ENCODE results near the gene IRF1.
A peak's percentile ranks its signal among the peaks of the same experiment; 100 is the strongest.
"Not testable (repeated sequence)": the region's sequence is repeated elsewhere in the genome, so short reads cannot be mapped to it uniquely, and the experiment has no call there.

IRF1 gene

DNA sequence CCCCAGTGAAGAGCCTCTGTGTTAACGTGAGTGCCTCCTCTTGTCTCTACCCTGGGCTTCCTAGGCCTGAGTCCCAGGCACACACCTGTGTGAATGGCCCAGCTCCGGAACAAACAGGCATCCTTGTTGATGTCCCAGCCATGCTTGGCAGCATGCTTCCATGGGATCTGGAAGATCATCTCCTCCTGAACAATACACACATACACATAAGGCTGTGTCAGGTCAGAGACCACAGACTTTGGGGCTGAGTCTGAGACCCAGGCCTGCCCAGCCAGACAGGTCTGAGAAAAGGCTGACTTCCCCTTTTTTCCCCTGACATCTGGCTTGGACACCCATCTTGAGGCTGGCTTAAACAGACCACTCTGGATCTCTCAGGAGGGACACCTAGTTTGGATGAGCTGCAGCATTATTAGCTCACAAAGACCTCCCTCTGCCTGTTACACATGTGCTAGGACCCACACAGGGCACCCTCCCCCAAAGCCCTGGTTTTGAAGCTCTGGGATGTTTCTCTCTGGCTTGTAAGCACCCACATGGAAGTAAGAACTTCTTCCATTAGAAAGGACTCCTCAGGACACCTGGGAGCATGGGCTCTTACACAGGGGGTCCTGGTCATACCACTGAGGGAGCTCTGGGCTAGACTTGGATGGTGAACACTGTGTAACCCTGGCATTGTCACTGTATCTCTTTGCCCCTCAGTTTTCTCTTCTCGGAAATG is 2.6 kb downstream of the IRF1 start:
- Histone ChIP-seq H3K9me3 (ENCODE audit: control extremely low read depth in 1 of 5, control insufficient read depth in 4 of 5, insufficient read depth in 2 of 5, low read depth in 1 of 5, low read length in 4 of 5) (no peaks in the 10 kb centered on the region), H3K27me3 (replicated peaks in 2 of 5; ENCODE audit: control insufficient read depth in 4 of 5, insufficient read depth in 5 of 5, low read length in 4 of 5) (no peaks in the 10 kb centered on the region), H3K4me3 (ENCODE audit: control insufficient read depth in 1 of 7, extremely low read depth in 1 of 7, insufficient read depth in 4 of 7, low read depth in 2 of 7, low read length in 6 of 7) (peak overlapping the region in 6 of 7 experiments; percentile 81 to 98 (median 95)), H3K36me3 (ENCODE audit: control insufficient read depth in 4 of 4, insufficient read depth in 4 of 4, low read length in 3 of 4) (peaks cover 19 to 67% (median 56%) of the 10 kb centered on the region in 4 experiments), H3K27ac (ENCODE audit: insufficient read depth in 1 of 2, low read depth in 1 of 2, low read length in 2 of 2, poor library complexity in 1 of 2, severe bottlenecking in 2 of 2) (peak overlapping the region; percentile 34 to 95), H3K4me1 (ENCODE audit: control extremely low read depth in 1 of 4, control insufficient read depth in 4 of 4, insufficient read depth in 4 of 4, low read length in 3 of 4) (peaks cover 17 to 68% (median 61%) of the 10 kb centered on the region in 4 experiments)
- DNase-seq: peak in 2 of 3 donors; percentile 59 to 70
- 75% methylated on average over 2 of the region's 3 CpGs for WGBS (ENCODE audit: insufficient coverage)
- ChIA-PET POLR2A (interaction anchor here (1.5 to 5.4 kb wide), 8 partner anchors 9 to 68 kb away, joined by 3 to 67 read pairs (median 19); no protein-coding TSS in a partner anchor), CTCF (interaction anchor here (0.8 to 25.1 kb wide), 13 partner anchors 7 to 102 kb away, joined by 3 to 471 read pairs (median 11); no protein-coding TSS in a partner anchor)

DNA sequence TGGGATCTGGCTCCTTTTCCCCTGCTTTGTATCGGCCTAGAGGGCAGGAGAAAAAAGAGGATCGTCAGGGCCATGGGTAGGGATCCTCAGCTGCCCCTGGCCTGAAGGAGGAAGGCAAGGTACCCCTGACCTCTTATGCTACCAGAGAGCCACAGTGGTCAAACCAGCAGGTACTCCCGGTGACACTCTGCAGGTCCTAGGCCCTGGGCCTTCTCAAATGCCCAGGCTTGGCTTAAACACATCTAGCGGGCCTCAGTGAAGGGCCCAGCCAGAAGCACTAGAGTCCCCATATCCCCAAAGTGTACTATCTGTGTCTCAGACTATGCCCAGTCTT is 3.5 kb downstream of the IRF1 start:
- 89% methylated on average over 3 of the region's 4 CpGs for WGBS (ENCODE audit: insufficient coverage)
- H3K36me3 ChIP-seq (ENCODE audit: control insufficient read depth in 4 of 4, insufficient read depth in 4 of 4, low read length in 3 of 4): peaks cover 19 to 72% (median 58%) of the 10 kb centered on the region in 4 experiments
- ChIA-PET CTCF (interaction anchor here (1.1 to 25.1 kb wide), 12 partner anchors 8 to 101 kb away, joined by 3 to 471 read pairs (median 12); no protein-coding TSS in a partner anchor), POLR2A (interaction anchor here (0.8 to 5.4 kb wide), 3 partner anchors 8 to 28 kb away, joined by 3 to 67 read pairs (median 3); no protein-coding TSS in a partner anchor)
- H3K27ac ChIP-seq (ENCODE audit: insufficient read depth in 1 of 2, low read depth in 1 of 2, low read length in 2 of 2, poor library complexity in 1 of 2, severe bottlenecking in 2 of 2): peak overlapping the region; percentile 34 to 95
- peaks cover 14 to 61% (median 57%) of the 10 kb centered on the region in 4 experiments for H3K4me1 ChIP-seq (ENCODE audit: control extremely low read depth in 1 of 4, control insufficient read depth in 4 of 4, insufficient read depth in 4 of 4, low read length in 3 of 4)
- H3K27me3 ChIP-seq (replicated peaks in 2 of 5; ENCODE audit: control insufficient read depth in 4 of 5, insufficient read depth in 5 of 5, low read length in 4 of 5): no peaks in the 10 kb centered on the region
- no peaks in the 10 kb centered on the region for H3K9me3 ChIP-seq (ENCODE audit: control extremely low read depth in 1 of 5, control insufficient read depth in 4 of 5, insufficient read depth in 2 of 5, low read depth in 1 of 5, low read length in 4 of 5)
- H3K4me3 ChIP-seq (ENCODE audit: control insufficient read depth in 1 of 7, extremely low read depth in 1 of 7, insufficient read depth in 4 of 7, low read depth in 2 of 7, low read length in 6 of 7): peak overlapping the region in 3 of 7 experiments; percentile 95 to 98 (median 98)
- DNase-seq: no peak

DNA sequence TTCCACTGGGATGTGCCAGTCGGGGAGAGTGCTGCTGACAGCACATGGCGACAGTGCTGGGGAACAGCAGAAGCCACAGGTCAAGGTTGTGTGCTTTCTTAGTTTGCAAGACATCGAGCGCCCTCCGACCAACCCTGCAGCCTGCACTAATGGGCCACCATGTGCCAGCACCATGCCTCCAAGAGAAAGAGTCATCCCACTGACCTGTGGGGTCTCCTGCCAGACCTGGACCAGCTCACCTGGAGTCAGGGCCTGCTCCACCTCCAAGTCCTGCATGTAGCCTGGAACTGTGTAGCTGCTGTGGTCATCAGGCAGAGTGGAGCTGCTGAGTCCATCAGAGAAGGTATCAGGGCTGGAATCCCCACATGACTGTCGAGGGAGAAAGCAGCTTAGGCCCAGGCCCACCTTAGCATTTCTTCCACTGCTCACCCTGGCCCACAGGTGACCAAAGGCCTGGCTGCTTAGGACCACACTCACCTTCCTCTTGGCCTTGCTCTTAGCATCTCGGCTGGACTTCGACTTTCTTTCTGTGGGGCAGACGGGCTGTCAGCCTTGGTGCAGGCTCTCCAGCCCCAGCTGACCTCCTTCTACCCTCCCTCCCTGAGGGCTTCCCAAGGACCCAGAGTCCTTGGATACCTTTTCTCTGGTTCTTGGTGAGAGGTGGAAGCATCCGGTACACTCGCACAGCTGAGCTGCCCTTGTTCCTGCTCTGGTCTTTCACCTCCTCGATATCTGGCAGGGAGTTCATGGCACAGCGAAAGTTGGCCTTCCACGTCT is 4.1 kb downstream of the IRF1 start:
- POLR2A ChIA-PET: interaction anchor here (0.8 to 5.4 kb wide), 3 partner anchors 7 to 28 kb away, joined by 3 to 67 read pairs (median 3); no protein-coding TSS in a partner anchor
- CTCF ChIA-PET: interaction anchor here (1.0 to 25.1 kb wide), 8 partner anchors 9 to 100 kb away, joined by 3 to 471 read pairs (median 8); no protein-coding TSS in a partner anchor
- peak overlapping the region in 2 of 7 experiments; percentile 98 for H3K4me3 ChIP-seq (ENCODE audit: control insufficient read depth in 1 of 7, extremely low read depth in 1 of 7, insufficient read depth in 4 of 7, low read depth in 2 of 7, low read length in 6 of 7)
- H3K27ac ChIP-seq (ENCODE audit: insufficient read depth in 1 of 2, low read depth in 1 of 2, low read length in 2 of 2, poor library complexity in 1 of 2, severe bottlenecking in 2 of 2): peak overlapping the region; percentile 34 to 95
- H3K27me3 ChIP-seq (replicated peaks in 2 of 5; ENCODE audit: control insufficient read depth in 4 of 5, insufficient read depth in 5 of 5, low read length in 4 of 5): no peaks in the 10 kb centered on the region
- H3K9me3 ChIP-seq (ENCODE audit: control extremely low read depth in 1 of 5, control insufficient read depth in 4 of 5, insufficient read depth in 2 of 5, low read depth in 1 of 5, low read length in 4 of 5): no peaks in the 10 kb centered on the region
- 97% methylated on average over 10 of the region's 14 CpGs for WGBS (ENCODE audit: insufficient coverage)
- H3K36me3 ChIP-seq (ENCODE audit: control insufficient read depth in 4 of 4, insufficient read depth in 4 of 4, low read length in 3 of 4): peaks cover 19 to 76% (median 60%) of the 10 kb centered on the region in 4 experiments
- peaks cover 10 to 56% (median 51%) of the 10 kb centered on the region in 4 experiments for H3K4me1 ChIP-seq (ENCODE audit: control extremely low read depth in 1 of 4, control insufficient read depth in 4 of 4, insufficient read depth in 4 of 4, low read length in 3 of 4)
- no peak for DNase-seq

DNA sequence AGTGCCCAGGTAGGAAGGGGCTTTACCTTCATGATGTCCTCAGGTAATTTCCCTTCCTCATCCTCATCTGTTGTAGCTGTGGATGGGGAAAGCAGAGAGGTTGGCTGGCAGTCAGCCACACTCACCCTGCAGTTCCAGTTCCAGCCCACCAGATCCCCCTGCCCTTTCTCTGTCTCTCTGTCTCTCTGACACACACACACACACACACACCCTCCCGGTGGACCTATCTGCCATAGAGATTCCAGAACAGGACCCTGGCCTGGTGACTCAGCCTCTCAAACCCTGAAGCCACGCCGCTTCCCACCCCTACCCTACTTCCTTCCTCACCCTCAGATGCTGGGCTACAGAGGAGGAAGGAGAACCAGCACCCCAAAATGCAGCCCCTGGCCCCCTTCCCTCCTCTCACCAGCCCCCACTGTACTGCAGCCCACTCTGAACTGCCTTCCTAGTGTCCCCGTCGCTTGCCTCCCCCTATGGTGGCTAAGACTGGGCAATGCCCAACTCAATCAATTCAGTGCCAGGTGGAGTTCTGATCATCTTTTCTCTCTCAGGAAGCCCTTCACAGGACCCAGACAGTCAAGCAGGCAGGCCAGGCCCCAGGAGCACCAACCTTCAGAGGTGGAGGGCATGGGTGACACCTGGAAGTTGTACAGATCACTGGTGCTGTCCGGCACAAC is 4.8 kb downstream of the IRF1 start:
- Histone ChIP-seq H3K36me3 (ENCODE audit: control insufficient read depth in 4 of 4, insufficient read depth in 4 of 4, low read length in 3 of 4) (peaks cover 19 to 81% (median 60%) of the 10 kb centered on the region in 4 experiments), H3K4me3 (ENCODE audit: control insufficient read depth in 1 of 7, extremely low read depth in 1 of 7, insufficient read depth in 4 of 7, low read depth in 2 of 7, low read length in 6 of 7) (peak overlapping the region in 2 of 7 experiments; percentile 12 to 19), H3K9me3 (ENCODE audit: control extremely low read depth in 1 of 5, control insufficient read depth in 4 of 5, insufficient read depth in 2 of 5, low read depth in 1 of 5, low read length in 4 of 5) (no peaks in the 10 kb centered on the region), H3K4me1 (ENCODE audit: control extremely low read depth in 1 of 4, control insufficient read depth in 4 of 4, insufficient read depth in 4 of 4, low read length in 3 of 4) (peaks cover 10 to 49% (median 45%) of the 10 kb centered on the region in 4 experiments), H3K27me3 (replicated peaks in 2 of 5; ENCODE audit: control insufficient read depth in 4 of 5, insufficient read depth in 5 of 5, low read length in 4 of 5) (no peaks in the 10 kb centered on the region), H3K27ac (ENCODE audit: insufficient read depth in 1 of 2, low read depth in 1 of 2, low read length in 2 of 2, poor library complexity in 1 of 2, severe bottlenecking in 2 of 2) (peak overlapping the region in 1 of 2 experiments; percentile 95)
- DNase-seq: peak in 1 of 3 donors; percentile 67
- WGBS (ENCODE audit: insufficient coverage): 98% methylated on average over 3 of the region's 6 CpGs
- POLR2A ChIA-PET: interaction anchor here (0.9 kb wide), 1 partner anchor 20 kb away, joined by 3 read pairs; no protein-coding TSS in a partner anchor
- CTCF ChIA-PET: interaction anchor here (1.0 to 25.1 kb wide), 5 partner anchors 9 to 27 kb away, joined by 3 to 471 read pairs (median 71); partner anchors contain the start of gene IRF1

DNA sequence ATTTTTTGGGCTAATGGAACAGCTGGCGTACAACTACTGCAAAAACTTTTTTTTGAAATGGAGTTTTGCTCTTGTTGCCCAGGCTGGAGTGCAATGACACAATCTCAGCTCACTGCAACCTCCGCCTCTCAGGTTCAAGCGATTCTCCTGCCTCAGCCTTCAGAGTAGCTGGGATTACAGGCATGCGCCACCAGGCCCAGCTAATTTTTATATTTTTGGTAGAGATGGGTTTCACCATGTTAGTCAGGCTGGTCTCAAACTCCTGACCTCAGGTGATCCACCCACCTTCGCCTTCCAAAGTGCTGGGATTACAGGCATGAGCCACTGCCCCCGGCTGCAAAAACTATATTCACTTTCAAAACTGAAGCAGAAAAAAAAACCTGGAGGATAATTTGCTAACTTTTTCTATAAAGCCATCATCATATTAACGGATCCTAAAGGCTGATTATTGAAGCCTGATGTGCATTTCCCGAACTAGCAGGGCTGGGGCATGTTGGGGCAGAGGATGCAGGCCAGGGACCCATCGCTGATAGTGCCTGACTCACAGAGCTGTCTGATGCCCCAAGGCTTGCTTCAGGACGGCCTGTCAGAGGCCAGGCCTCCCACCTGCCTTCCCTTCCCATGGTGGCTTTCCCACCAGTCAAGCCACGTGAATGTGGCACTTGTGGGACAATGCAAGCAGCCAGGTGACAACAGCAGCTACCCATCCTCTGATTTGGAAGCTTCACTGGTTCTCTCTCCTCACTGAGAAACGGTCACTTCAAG is 5.5 kb downstream of the IRF1 start:
- peaks cover 19 to 83% (median 60%) of the 10 kb centered on the region in 4 experiments for H3K36me3 ChIP-seq (ENCODE audit: control insufficient read depth in 4 of 4, insufficient read depth in 4 of 4, low read length in 3 of 4)
- ChIA-PET POLR2A (interaction anchor here (0.9 to 1.7 kb wide), 2 partner anchors 10 to 19 kb away, joined by 3 to 6 read pairs; no protein-coding TSS in a partner anchor), CTCF (interaction anchor here (0.8 to 25.1 kb wide), 5 partner anchors 10 to 90 kb away, joined by 3 to 471 read pairs (median 7); partner anchors contain the start of gene IRF1)
- not testable (repeated sequence) for H3K27me3 ChIP-seq (replicated peaks in 2 of 5; ENCODE audit: control insufficient read depth in 4 of 5, insufficient read depth in 5 of 5, low read length in 4 of 5); H3K4me3 ChIP-seq (ENCODE audit: control insufficient read depth in 1 of 7, extremely low read depth in 1 of 7, insufficient read depth in 4 of 7, low read depth in 2 of 7, low read length in 6 of 7); DNase-seq; H3K9me3 ChIP-seq (ENCODE audit: control extremely low read depth in 1 of 5, control insufficient read depth in 4 of 5, insufficient read depth in 2 of 5, low read depth in 1 of 5, low read length in 4 of 5)
- peak overlapping the region in 1 of 2 experiments; percentile 95 for H3K27ac ChIP-seq (ENCODE audit: insufficient read depth in 1 of 2, low read depth in 1 of 2, low read length in 2 of 2, poor library complexity in 1 of 2, severe bottlenecking in 2 of 2)
- H3K4me1 ChIP-seq (ENCODE audit: control extremely low read depth in 1 of 4, control insufficient read depth in 4 of 4, insufficient read depth in 4 of 4, low read length in 3 of 4): peaks cover 10 to 49% (median 45%) of the 10 kb centered on the region in 4 experiments
- 91% methylated on average over 9 of the region's 12 CpGs for WGBS (ENCODE audit: insufficient coverage)

DNA sequence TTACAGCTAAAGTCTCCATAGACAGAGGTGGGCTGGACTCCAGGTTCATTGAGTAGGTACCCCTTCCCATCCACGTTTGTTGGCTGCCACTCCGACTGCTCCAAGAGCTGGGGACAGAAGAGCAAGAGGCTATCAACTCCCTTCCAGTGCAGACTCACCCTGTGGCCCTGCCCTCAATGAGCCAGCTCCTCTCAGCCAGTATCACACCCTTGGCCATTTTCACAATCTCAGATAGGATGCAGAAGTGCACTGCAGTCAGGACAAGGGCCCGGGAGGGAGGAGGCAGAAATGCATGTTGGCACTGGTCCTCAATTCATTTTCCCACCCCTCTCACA is 6.2 kb downstream of the IRF1 start:
- H3K9me3 ChIP-seq (ENCODE audit: control extremely low read depth in 1 of 5, control insufficient read depth in 4 of 5, insufficient read depth in 2 of 5, low read depth in 1 of 5, low read length in 4 of 5): no peaks in the 10 kb centered on the region
- no peak for DNase-seq
- WGBS (ENCODE audit: insufficient coverage): 100% methylated on average over 2 of the region's 3 CpGs
- CTCF ChIA-PET: interaction anchor here (1.2 to 25.1 kb wide), 6 partner anchors 11 to 67 kb away, joined by 3 to 471 read pairs (median 6); partner anchors contain the start of gene IRF1
- peaks cover 11 to 50% (median 45%) of the 10 kb centered on the region in 4 experiments for H3K4me1 ChIP-seq (ENCODE audit: control extremely low read depth in 1 of 4, control insufficient read depth in 4 of 4, insufficient read depth in 4 of 4, low read length in 3 of 4)
- no peaks in the 10 kb centered on the region for H3K27me3 ChIP-seq (replicated peaks in 2 of 5; ENCODE audit: control insufficient read depth in 4 of 5, insufficient read depth in 5 of 5, low read length in 4 of 5)
- no peak overlapping the region for H3K4me3 ChIP-seq (ENCODE audit: control insufficient read depth in 1 of 7, extremely low read depth in 1 of 7, insufficient read depth in 4 of 7, low read depth in 2 of 7, low read length in 6 of 7)
- H3K27ac ChIP-seq (ENCODE audit: insufficient read depth in 1 of 2, low read depth in 1 of 2, low read length in 2 of 2, poor library complexity in 1 of 2, severe bottlenecking in 2 of 2): peak overlapping the region in 1 of 2 experiments; percentile 62
- POLR2A ChIA-PET: interaction anchor here (1.7 kb wide), 1 partner anchor 11 kb away, joined by 6 read pairs; no protein-coding TSS in a partner anchor
- H3K36me3 ChIP-seq (ENCODE audit: control insufficient read depth in 4 of 4, insufficient read depth in 4 of 4, low read length in 3 of 4): peaks cover 19 to 78% (median 60%) of the 10 kb centered on the region in 4 experiments
